Neural crest cell (in vitro differentiated cells): ENCODE measurements around the gene CIB1. TPM values are rescaled to one million over a fixed set of nuclear protein-coding genes. Genes with fewer than 3 reads are reported as not detected.

Experiments used
- DNase-seq: peaks from one replicate; pipeline ENCODE4 v3.0.0; 2021; ENCODE audit warnings: low read depth, mixed read lengths, low spot score
- H3K27ac Mint-ChIP-seq: one replicate; pipeline ENCODE4 v1.8.0; 2021; ENCODE audit warnings: mild to moderate bottlenecking, mixed read lengths; ENCODE audit not compliant: unreplicated experiment
- H3K27me3 Mint-ChIP-seq: 2 replicates; pipeline ENCODE4 v1.8.0; 2021; ENCODE audit warnings: low read depth, mild to moderate bottlenecking, mixed read lengths
- H3K36me3 Mint-ChIP-seq: 2 replicates; pipeline ENCODE4 v1.8.0; 2021; ENCODE audit warnings: low read depth, mild to moderate bottlenecking, mixed read lengths
- H3K4me1 Mint-ChIP-seq: 2 replicates; pipeline ENCODE4 v1.8.0; 2021; ENCODE audit warnings: mixed read lengths
- H3K4me3 Mint-ChIP-seq: one replicate; pipeline ENCODE4 v1.8.0; 2021; ENCODE audit warnings: mild to moderate bottlenecking, mixed read lengths
- H3K9me3 Mint-ChIP-seq: 2 replicates; pipeline ENCODE4 v1.8.0; 2021; ENCODE audit warnings: mixed read lengths
- CTCF ChIP-seq: fragments of 200-600 bp; sonication (generic); conservative IDR thresholded peaks from 2 replicates; pipeline ENCODE4 v1.5.0; 2021; ENCODE audit warnings: antibody characterized with exemption, mild to moderate bottlenecking
- total RNA-seq: library from RNA; stranded (reverse); gene quantifications from 2 replicates; pipeline ENCODE4 v1.2.1, GENCODE V29; 2021

CIB1 gene
- total RNA-seq, 1 donor from 2014 or later = 23.1 TPM

DNA sequence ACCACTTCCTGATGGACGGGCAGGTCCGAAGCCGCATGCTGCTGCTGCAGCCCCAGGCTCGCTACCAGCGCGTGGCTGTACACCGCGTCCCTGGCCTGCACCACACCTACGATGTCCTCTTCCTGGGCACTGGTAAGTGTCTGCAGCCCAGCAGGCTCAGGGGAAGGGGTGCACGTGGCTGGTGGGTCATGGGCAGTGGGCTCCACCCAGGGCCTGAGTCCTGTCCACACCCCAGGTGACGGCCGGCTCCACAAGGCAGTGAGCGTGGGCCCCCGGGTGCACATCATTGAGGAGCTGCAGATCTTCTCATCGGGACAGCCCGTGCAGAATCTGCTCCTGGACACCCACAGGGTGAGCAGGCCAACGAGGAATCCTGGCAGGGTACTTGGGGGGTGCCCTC, 8.7 kb downstream of the CIB1 start:
- Mint-ChIP-seq H3K9me3 (no peaks in the 10 kb centered on the region), H3K27ac (no peak overlapping the region), H3K27me3 (no peaks in the 10 kb centered on the region), H3K36me3 (peaks cover 5% of the 10 kb centered on the region), H3K4me1 (no peaks in the 10 kb centered on the region), H3K4me3 (no peak overlapping the region)
- TF ChIP-seq CTCF = no peak
- DNase-seq = no peak

GRCh38 chr15:90223441-90224165, 10.1 kb downstream of the CIB1 start:
- Mint-ChIP-seq H3K27ac (no peak overlapping the region), H3K4me3 (no peak overlapping the region), H3K36me3 (no peaks in the 10 kb centered on the region), H3K4me1 (no peaks in the 10 kb centered on the region), H3K9me3 (no peaks in the 10 kb centered on the region), H3K27me3 (no peaks in the 10 kb centered on the region)
- no peak for TF ChIP-seq CTCF
- DNase-seq = no peak

GRCh38 chr15:90222547-90222946, 11.2 kb downstream of the CIB1 start:
- no peak overlapping the region for H3K27ac Mint-ChIP-seq
- DNase-seq = no peak
- no peaks in the 10 kb centered on the region for H3K27me3 Mint-ChIP-seq
- H3K4me3 Mint-ChIP-seq = no peak overlapping the region
- TF ChIP-seq CTCF = no peak
- H3K4me1 Mint-ChIP-seq = no peaks in the 10 kb centered on the region
- H3K36me3 Mint-ChIP-seq = no peaks in the 10 kb centered on the region
- no peaks in the 10 kb centered on the region for H3K9me3 Mint-ChIP-seq

- Mint-ChIP-seq H3K4me1 (no peaks in the 10 kb centered on the region), H3K9me3 (no peaks in the 10 kb centered on the region), H3K36me3 (no peaks in the 10 kb centered on the region), H3K4me3 (no peak overlapping the region), H3K27me3 (no peaks in the 10 kb centered on the region), H3K27ac (no peak overlapping the region)
- peak; percentile 32 for DNase-seq
- TF ChIP-seq CTCF = peak; percentile 61
These were observed 12.4 kb downstream of the CIB1 start for GRCh38 chr15:90221246-90221900.

DNA sequence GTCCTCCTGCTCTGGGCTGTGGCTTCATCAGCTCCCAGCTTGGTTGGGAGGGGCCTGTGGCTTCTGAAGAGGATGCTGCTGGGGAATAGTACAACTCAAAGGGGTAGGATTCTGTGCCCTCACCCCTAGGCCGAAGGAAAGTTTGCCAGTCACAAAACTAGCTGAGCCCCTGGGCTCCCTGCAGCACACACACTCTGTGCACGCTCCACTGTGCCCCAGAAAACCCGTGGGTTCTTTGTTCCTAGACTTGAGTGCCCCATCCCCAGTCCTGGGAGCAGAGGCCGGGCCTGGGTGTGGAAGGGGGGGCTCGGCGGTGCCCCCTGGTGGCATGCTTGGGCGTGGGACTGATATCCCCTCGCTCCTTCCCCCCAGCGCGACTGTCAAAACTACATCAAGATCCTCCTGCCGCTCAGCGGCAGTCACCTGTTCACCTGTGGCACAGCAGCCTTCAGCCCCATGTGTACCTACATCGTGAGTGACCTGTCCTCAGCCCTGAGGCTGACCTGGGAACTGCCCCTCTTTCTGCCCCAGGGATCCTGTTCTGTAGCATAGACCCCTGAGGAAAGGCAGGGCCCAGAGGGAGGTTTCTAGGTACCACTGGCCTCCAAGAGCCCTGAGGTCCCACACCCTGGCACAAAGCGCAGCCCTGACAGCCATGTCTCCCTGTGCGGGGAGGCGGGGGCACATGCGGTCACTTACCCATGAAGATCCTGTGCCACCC, 14.2 kb downstream of the CIB1 start:
- no peaks in the 10 kb centered on the region for H3K27me3 Mint-ChIP-seq
- H3K4me3 Mint-ChIP-seq = no peak overlapping the region
- no peaks in the 10 kb centered on the region for H3K9me3 Mint-ChIP-seq
- no peak overlapping the region for H3K27ac Mint-ChIP-seq
- H3K4me1 Mint-ChIP-seq = no peaks in the 10 kb centered on the region
- TF ChIP-seq CTCF = peak; percentile 69
- H3K36me3 Mint-ChIP-seq = no peaks in the 10 kb centered on the region
- peak; percentile 55 for DNase-seq
